H1 (cell line): ENCODE results near the gene METRNL. TPM values are rescaled to one million over a fixed set of nuclear protein-coding genes. Genes with fewer than 3 reads are reported as not detected.

ENCODE experiments used
- CBX5 ChIP-seq: fragments of 300-800, 300-1000 bp; sonication (generic); IDR thresholded peaks from 2 replicates; pipeline ENCODE4 v1.7.1; 2016; ENCODE audit warnings: antibody characterized with exemption, low read length, low read depth
- EP300 ChIP-seq, 2 experiments: IDR thresholded peaks; 1 replicate in 1 of 2; 2 replicates in 1 of 2; pipeline ENCODE4 v1.6.1; 2011 to 2012; ENCODE audit warnings: low read depth in 2 of 2, low read length in 2 of 2, mild to moderate bottlenecking in 2 of 2, borderline replicate concordance in 1 of 2, inconsistent platforms in 1 of 2, moderate library complexity in 1 of 2
- RXRA ChIP-seq: IDR thresholded peaks from 2 replicates; pipeline ENCODE4 v1.6.1; 2011; ENCODE audit warnings: low read depth, mild to moderate bottlenecking, low read length, moderate library complexity; ENCODE audit not compliant: insufficient read depth
- SP1 ChIP-seq: IDR thresholded peaks from 2 replicates; pipeline ENCODE4 v1.6.1; 2011; ENCODE audit warnings: low read depth, low read length
- SP2 ChIP-seq: IDR thresholded peaks from 2 replicates; pipeline ENCODE4 v1.6.1; 2012; ENCODE audit warnings: mild to moderate bottlenecking, low read length, inconsistent platforms
- YY1 ChIP-seq: IDR thresholded peaks from 2 replicates; pipeline ENCODE4 v1.6.1; 2011; ENCODE audit warnings: low read depth, mild to moderate bottlenecking, low read length
- polyA plus RNA-seq, 7 experiments: library from polyadenylated mRNA; depleted of rRNA in 3 of 7; stranded (reverse) in 5 of 7; unstranded in 2 of 7; fragments of >200 nt in 5 of 7; fragments of 200-250 nt in 2 of 7; gene quantifications; 1 replicate in 5 of 7; 2 replicates in 1 of 7; 4 replicates in 1 of 7; pipeline versions ENCODE4 v1.2.1 to v1.2.3, GENCODE V29; 2011 to 2013; ENCODE audit warnings: missing spikeins in 2 of 7, mixed read lengths in 2 of 7
- total RNA-seq: library from RNA; stranded (reverse); fragmentation: NEBNext Ultra II Directional; extraction: Animal tissue kit (Norgen Biotek cat#: 25700); gene quantifications from 2 replicates; pipeline ENCODE4 v1.2.1, GENCODE V29; 2021
- TF ChIP-seq, protein P1 (sequence below): IDR thresholded peaks from 2 replicates; pipeline ENCODE4 v1.6.1; 2012; ENCODE audit warnings: inconsistent platforms
- TF ChIP-seq, protein P2 (sequence below): fragments of 300-600 bp; sonication (generic); IDR thresholded peaks from 2 replicates; pipeline ENCODE4 v1.7.1; 2012; ENCODE audit warnings: low read length, moderate library complexity, mild to moderate bottlenecking, inconsistent platforms; ENCODE audit not compliant: insufficient replicate concordance

METRNL gene
- total and polyA plus RNA-seq, 2 of the 8 experiments (the other 6 are each of a cell fraction or from before 2014, with no cell fraction given) = 13.9 to 14.2 TPM

DNA sequence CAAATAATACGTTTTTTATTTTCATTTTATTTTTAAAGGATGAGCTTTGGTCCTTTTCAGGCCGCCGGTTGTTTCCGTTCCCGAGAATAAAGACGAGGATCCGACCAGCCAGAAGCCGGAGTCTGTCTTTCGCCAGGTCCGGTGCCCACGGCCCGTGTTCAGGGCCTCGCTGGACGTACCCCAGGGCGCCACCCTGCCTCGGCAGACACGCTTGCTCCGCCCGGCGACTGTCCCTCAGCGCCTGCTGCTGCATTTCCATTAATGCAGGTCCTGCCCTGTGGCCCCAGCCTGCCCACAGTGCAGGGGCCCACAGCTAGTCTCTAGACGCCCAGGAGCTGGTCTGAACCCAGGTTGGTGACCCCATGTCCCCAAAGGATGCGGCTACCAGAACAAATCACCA is 15.6 kb downstream of the METRNL start (continued):
- TF ChIP-seq, protein P1, sequence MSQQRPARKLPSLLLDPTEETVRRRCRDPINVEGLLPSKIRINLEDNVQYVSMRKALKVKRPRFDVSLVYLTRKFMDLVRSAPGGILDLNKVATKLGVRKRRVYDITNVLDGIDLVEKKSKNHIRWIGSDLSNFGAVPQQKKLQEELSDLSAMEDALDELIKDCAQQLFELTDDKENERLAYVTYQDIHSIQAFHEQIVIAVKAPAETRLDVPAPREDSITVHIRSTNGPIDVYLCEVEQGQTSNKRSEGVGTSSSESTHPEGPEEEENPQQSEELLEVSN = no peak
- TF ChIP-seq CBX5 (no peak), YY1 (no peak), SP1 (no peak), EP300 (IDR thresholded peaks at IDR 0.05; ENCODE audit: borderline replicate concordance in 1 of 2, low read depth in 2 of 2, low read length in 2 of 2) (no peak), RXRA (no peak), SP2 (no peak)
- TF ChIP-seq, protein P2, sequence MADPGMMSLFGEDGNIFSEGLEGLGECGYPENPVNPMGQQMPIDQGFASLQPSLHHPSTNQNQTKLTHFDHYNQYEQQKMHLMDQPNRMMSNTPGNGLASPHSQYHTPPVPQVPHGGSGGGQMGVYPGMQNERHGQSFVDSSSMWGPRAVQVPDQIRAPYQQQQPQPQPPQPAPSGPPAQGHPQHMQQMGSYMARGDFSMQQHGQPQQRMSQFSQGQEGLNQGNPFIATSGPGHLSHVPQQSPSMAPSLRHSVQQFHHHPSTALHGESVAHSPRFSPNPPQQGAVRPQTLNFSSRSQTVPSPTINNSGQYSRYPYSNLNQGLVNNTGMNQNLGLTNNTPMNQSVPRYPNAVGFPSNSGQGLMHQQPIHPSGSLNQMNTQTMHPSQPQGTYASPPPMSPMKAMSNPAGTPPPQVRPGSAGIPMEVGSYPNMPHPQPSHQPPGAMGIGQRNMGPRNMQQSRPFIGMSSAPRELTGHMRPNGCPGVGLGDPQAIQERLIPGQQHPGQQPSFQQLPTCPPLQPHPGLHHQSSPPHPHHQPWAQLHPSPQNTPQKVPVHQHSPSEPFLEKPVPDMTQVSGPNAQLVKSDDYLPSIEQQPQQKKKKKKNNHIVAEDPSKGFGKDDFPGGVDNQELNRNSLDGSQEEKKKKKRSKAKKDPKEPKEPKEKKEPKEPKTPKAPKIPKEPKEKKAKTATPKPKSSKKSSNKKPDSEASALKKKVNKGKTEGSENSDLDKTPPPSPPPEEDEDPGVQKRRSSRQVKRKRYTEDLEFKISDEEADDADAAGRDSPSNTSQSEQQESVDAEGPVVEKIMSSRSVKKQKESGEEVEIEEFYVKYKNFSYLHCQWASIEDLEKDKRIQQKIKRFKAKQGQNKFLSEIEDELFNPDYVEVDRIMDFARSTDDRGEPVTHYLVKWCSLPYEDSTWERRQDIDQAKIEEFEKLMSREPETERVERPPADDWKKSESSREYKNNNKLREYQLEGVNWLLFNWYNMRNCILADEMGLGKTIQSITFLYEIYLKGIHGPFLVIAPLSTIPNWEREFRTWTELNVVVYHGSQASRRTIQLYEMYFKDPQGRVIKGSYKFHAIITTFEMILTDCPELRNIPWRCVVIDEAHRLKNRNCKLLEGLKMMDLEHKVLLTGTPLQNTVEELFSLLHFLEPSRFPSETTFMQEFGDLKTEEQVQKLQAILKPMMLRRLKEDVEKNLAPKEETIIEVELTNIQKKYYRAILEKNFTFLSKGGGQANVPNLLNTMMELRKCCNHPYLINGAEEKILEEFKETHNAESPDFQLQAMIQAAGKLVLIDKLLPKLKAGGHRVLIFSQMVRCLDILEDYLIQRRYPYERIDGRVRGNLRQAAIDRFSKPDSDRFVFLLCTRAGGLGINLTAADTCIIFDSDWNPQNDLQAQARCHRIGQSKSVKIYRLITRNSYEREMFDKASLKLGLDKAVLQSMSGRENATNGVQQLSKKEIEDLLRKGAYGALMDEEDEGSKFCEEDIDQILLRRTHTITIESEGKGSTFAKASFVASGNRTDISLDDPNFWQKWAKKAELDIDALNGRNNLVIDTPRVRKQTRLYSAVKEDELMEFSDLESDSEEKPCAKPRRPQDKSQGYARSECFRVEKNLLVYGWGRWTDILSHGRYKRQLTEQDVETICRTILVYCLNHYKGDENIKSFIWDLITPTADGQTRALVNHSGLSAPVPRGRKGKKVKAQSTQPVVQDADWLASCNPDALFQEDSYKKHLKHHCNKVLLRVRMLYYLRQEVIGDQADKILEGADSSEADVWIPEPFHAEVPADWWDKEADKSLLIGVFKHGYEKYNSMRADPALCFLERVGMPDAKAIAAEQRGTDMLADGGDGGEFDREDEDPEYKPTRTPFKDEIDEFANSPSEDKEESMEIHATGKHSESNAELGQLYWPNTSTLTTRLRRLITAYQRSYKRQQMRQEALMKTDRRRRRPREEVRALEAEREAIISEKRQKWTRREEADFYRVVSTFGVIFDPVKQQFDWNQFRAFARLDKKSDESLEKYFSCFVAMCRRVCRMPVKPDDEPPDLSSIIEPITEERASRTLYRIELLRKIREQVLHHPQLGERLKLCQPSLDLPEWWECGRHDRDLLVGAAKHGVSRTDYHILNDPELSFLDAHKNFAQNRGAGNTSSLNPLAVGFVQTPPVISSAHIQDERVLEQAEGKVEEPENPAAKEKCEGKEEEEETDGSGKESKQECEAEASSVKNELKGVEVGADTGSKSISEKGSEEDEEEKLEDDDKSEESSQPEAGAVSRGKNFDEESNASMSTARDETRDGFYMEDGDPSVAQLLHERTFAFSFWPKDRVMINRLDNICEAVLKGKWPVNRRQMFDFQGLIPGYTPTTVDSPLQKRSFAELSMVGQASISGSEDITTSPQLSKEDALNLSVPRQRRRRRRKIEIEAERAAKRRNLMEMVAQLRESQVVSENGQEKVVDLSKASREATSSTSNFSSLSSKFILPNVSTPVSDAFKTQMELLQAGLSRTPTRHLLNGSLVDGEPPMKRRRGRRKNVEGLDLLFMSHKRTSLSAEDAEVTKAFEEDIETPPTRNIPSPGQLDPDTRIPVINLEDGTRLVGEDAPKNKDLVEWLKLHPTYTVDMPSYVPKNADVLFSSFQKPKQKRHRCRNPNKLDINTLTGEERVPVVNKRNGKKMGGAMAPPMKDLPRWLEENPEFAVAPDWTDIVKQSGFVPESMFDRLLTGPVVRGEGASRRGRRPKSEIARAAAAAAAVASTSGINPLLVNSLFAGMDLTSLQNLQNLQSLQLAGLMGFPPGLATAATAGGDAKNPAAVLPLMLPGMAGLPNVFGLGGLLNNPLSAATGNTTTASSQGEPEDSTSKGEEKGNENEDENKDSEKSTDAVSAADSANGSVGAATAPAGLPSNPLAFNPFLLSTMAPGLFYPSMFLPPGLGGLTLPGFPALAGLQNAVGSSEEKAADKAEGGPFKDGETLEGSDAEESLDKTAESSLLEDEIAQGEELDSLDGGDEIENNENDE = no peak
- TF ChIP-seq, all 59 proteins: peak for 0
